ENCODE measurements around the gene ADGRB3. TPM values are rescaled to one million over a fixed set of nuclear protein-coding genes. Genes with fewer than 3 reads are reported as not detected.

Gene ADGRB3
- total and polyA plus RNA-seq, 10 of the 15 experiments (the other 5 are each of a cell fraction or from before 2014, with no cell fraction given), result 0.03 to 0.06 TPM; not detected in 8

DNA sequence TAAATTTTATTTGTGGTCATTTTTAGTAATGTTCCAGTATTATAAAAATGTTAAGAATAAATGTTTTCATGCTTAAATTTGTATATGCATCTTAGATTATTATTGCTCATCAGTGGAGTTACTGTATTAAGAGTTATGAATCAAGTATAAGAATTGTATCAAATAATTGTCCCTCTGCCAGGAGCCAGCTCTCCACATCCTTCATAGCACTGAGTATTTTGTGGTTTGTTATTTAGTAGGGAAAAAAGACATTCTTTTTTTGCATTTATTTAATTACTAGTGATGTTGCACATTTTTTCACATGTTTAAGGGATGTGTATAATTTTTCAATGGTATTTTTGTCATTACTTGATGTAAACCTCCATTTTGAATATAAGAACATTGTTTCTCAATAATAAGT is 102.0 kb downstream of the ADGRB3 start:
- Histone ChIP-seq H3K27ac (ENCODE audit: control insufficient read depth, insufficient read depth) (no peak overlapping the region), H4K20me1 (ENCODE audit: control insufficient read depth, insufficient read depth) (no peaks in the 10 kb centered on the region), H3K36me3 (ENCODE audit: control insufficient read depth in 2 of 2, insufficient read depth in 2 of 2, low read length in 1 of 2) (no peaks in the 10 kb centered on the region), H3K27me3 (replicated peaks in 1 of 2; ENCODE audit: control insufficient read depth in 2 of 2, insufficient read depth in 2 of 2, low read length in 1 of 2) (no peaks in the 10 kb centered on the region), H3K4me2 (ENCODE audit: control insufficient read depth, insufficient read depth) (no peak overlapping the region), H3K4me3 (no peak overlapping the region), H3K9ac (ENCODE audit: control insufficient read depth, insufficient read depth, low read length) (no peak overlapping the region), H2AFZ (ENCODE audit: control insufficient read depth, low read depth, low read length) (no peak overlapping the region), H3K9me3 (replicated peaks; ENCODE audit: control insufficient read depth, insufficient read depth, low read length) (no peaks in the 10 kb centered on the region), H3K79me2 (ENCODE audit: control insufficient read depth, insufficient read depth, low read length) (no peaks in the 10 kb centered on the region), H3K4me1 (ENCODE audit: control insufficient read depth, insufficient read depth, low read length) (no peaks in the 10 kb centered on the region)
- FAIRE-seq (no peak), ATAC-seq (no peak), DNase-seq (ENCODE audit: low read depth, low spot score) (no peak)
- no TSS peak for BruUV-seq (replicated peaks)
- POLR2A ChIA-PET, result no interaction called here
- TF ChIP-seq NFYA (IDR thresholded peaks at IDR 0.05; ENCODE audit: borderline replicate concordance, low read depth, low read length), result no peak
- no peak for TF ChIP-seq CHD2 (IDR thresholded peaks at IDR 0.05; ENCODE audit: borderline replicate concordance, low read depth, low read length)
- no peak for TF ChIP-seq HDGF (IDR thresholded peaks at IDR 0.05)
- TF ChIP-seq TBL1XR1 (IDR thresholded peaks at IDR 0.05; ENCODE audit: low read depth, low read length), result no peak
- no peak for TF ChIP-seq YBX1 (IDR thresholded peaks at IDR 0.05)
- TF ChIP-seq DPF2 (IDR thresholded peaks at IDR 0.05), result no peak
- no peak for TF ChIP-seq ZBED1 (IDR thresholded peaks at IDR 0.05; ENCODE audit: borderline replicate concordance)
- no peak for TF ChIP-seq EP300 (IDR thresholded peaks at IDR 0.05; ENCODE audit: borderline replicate concordance in 1 of 2, control insufficient read depth in 1 of 2, low read depth in 2 of 2, low read length in 2 of 2)
- no peak for TF ChIP-seq ZSCAN29 (IDR thresholded peaks at IDR 0.05)
- TF ChIP-seq CREM (IDR thresholded peaks at IDR 0.05; ENCODE audit: low read depth), result no peak
- TF ChIP-seq SMAD5 (IDR thresholded peaks at IDR 0.05; ENCODE audit: low read depth), result no peak
- no peak for TF ChIP-seq FOXK2 (IDR thresholded peaks at IDR 0.05)
- TF ChIP-seq ZBTB11 (CRISPR knock-in tag; IDR thresholded peaks at IDR 0.05), result no peak
- no peak for TF ChIP-seq MAX (IDR thresholded peaks at IDR 0.05; ENCODE audit: low read depth, low read length)
- TF ChIP-seq ASH2L (IDR thresholded peaks at IDR 0.05; ENCODE audit: borderline replicate concordance, low read depth), result no peak
- RAD21 ChIA-PET (ENCODE audit: unreplicated experiment), result no interaction called here
- CTCF ChIA-PET, result interaction anchor here (0.8 kb wide), 1 partner anchor 99 kb away, joined by 3 read pairs; no protein-coding TSS in a partner anchor
- in situ Hi-C loops (cut with MboI) (no loop called here), intact Hi-C loops (cut with micrococcal nuclease; ENCODE audit: unreplicated experiment) (no loop called here)
- SMC1A ChIA-PET (ENCODE audit: uncharacterized antibody, unreplicated experiment), result no interaction called here
